Breast epithelium (tissue), 3 donors: ENCODE measurements around the gene BICC1.

Experiments
- CTCF ChIP-seq, 3 donors: fragments of 450-650 bp; IDR thresholded peaks; one replicate each; pipeline ENCODE4 v1.5.1; 2016 to 2017; ENCODE audit warnings: antibody characterized with exemption in 3 of 3, mild to moderate bottlenecking in 3 of 3, moderate library complexity in 3 of 3
- POLR2AphosphoS5 ChIP-seq, 3 donors: sonication (generic); formaldehyde crosslinking; IDR thresholded peaks; one replicate each; pipeline ENCODE4 v1.6.1; 2017; ENCODE audit warnings: antibody characterized with exemption in 3 of 3

- TF ChIP-seq CTCF (IDR thresholded peaks at IDR 0.05): no peak
- no peak for TF ChIP-seq POLR2AphosphoS5 (IDR thresholded peaks at IDR 0.05)
These were observed 242.0 kb downstream of the BICC1 start for GRCh38 chr10:58754469-58755339.
